LNCaP clone FGC (cell line): Measurements from ENCODE around the gene PCDHA8.
A peak's percentile ranks its signal among the peaks of the same experiment; 100 is the strongest.
"Not testable (repeated sequence)": the region's sequence is repeated elsewhere in the genome, so short reads cannot be mapped to it uniquely, and the experiment has no call there.

Experiments used
- DNase-seq: peaks from one replicate; pipeline ENCODE4 v3.0.0-alpha.2; 2011; ENCODE audit warnings: low read depth
- H3K4me3 ChIP-seq: 2 replicates; pipeline ENCODE4 v1.5.1; 2011; ENCODE audit warnings: mild to moderate bottlenecking, low read depth, low read length, control low read depth
- TF ChIP-seq, protein P1 (sequence below): IDR thresholded peaks from 2 replicates; pipeline ENCODE4 v1.5.1; 2012; ENCODE audit warnings: mild to moderate bottlenecking; ENCODE audit not compliant: control insufficient read depth, insufficient read depth; ENCODE audit errors: extremely low read depth

Gene PCDHA8

DNA sequence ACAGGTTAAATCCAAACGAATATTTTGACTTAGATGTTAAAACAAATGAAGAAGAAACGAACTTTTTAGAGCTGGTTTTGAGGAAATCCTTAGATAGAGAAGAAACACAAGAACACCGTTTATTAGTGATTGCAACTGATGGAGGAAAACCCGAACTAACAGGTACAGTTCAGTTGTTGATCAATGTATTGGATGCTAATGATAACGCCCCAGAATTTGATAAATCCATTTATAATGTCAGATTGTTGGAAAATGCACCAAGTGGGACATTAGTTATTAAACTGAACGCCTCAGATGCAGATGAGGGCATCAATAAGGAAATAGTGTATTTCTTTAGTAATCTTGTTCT lies 18.7 kb upstream of the PCDHA8 start:
- TF ChIP-seq, protein P1, sequence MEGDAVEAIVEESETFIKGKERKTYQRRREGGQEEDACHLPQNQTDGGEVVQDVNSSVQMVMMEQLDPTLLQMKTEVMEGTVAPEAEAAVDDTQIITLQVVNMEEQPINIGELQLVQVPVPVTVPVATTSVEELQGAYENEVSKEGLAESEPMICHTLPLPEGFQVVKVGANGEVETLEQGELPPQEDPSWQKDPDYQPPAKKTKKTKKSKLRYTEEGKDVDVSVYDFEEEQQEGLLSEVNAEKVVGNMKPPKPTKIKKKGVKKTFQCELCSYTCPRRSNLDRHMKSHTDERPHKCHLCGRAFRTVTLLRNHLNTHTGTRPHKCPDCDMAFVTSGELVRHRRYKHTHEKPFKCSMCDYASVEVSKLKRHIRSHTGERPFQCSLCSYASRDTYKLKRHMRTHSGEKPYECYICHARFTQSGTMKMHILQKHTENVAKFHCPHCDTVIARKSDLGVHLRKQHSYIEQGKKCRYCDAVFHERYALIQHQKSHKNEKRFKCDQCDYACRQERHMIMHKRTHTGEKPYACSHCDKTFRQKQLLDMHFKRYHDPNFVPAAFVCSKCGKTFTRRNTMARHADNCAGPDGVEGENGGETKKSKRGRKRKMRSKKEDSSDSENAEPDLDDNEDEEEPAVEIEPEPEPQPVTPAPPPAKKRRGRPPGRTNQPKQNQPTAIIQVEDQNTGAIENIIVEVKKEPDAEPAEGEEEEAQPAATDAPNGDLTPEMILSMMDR, result no peak
- no peak overlapping the region for H3K4me3 ChIP-seq

GRCh38 chr5:140822969-140823368 lies 18.0 kb upstream of the PCDHA8 start:
- DNase-seq, H3K4me3 ChIP-seq: not testable (repeated sequence)

More for the DNA sequence above, 18.7 kb upstream of the PCDHA8 start:
- DNase-seq, result no peak

DNA sequence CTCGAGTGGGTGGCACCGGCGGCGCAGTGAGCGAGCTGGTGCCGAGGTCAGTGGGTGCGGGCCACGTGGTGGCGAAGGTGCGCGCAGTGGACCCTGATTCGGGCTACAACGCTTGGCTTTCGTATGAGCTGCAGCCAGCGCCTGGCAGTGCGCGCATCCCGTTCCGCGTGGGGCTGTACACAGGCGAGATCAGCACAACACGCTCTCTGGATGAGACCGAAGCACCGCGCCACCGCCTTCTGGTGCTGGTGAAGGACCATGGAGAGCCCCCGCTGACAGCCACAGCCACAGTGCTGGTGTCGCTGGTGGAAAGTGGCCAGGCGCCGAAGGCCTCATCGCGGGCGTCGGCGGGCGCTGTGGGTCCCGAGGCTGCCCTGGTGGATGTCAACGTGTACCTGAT lies 17.5 kb upstream of the PCDHA8 start:
- no peak for DNase-seq
- H3K4me3 ChIP-seq, result no peak overlapping the region
- TF ChIP-seq, protein P1, result no peak

DNA sequence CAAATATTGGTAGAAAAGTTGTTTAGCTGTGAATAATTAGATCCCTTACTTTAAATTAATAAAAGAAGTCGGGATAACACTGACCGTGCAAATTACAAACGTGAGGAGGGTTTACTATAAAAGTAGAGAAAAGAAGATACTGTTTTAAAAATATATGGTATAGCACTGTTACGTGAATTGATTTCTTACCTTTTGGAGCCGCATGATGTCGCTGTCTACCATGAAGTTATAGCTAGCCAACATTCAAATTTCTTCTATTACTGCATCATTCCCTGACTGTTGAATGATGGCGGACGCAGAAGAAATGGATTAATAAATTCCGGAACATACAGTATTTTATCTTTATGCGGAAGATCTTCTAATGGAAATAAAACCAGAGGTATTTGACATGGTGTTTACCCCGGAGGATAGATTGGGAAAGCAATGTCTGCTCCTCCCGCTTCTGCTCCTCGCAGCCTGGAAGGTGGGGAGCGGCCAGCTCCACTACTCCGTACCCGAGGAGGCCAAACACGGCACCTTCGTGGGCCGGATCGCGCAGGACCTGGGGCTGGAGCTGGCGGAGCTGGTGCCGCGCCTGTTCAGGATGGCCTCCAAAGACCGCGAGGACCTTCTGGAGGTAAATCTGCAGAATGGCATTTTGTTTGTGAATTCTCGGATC lies 13.2 kb upstream of the PCDHA8 start, which contains the start of gene PCDHA6:
TSS of gene PCDHA6 (plus strand) at position 257 of the 658 bp plus-strand sequence. CDS start at position 389, 132 bp downstream.
- H3K4me3 ChIP-seq, result no peak within 1 kb of the TSS
- TF ChIP-seq, protein P1, result peak; percentile 25; the same call in 1 of the 2 replicates
- no peak for DNase-seq

- no peak for DNase-seq
- TF ChIP-seq, protein P1, result peak; percentile 38; the same call in 1 of the 2 replicates
- H3K4me3 ChIP-seq, result no peak overlapping the region
Observed at GRCh38 chr5:140828362-140828737, 12.6 kb upstream of the PCDHA8 start.

GRCh38 chr5:140829511-140830501 lies 11.2 kb upstream of the PCDHA8 start:
- not testable (repeated sequence) for DNase-seq, H3K4me3 ChIP-seq

DNA sequence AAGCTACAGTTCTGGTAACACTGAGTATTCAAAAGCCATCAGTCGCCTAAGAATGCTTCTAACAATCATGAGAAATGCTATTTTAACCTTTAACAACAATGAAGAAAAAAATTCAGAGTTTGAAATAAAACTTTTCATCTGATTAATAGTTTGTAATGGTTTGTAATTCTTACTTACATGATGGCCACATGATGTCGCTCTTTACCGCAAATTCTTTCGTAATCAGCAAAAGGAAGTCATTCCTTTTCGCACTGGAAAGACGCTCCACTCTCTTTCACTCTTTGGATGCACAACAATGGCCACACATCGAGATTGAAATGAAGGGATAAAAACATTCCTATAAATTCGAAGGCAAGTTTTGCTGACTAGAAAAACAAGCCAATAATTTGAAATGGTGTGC lies 7.0 kb upstream of the PCDHA8 start, which contains the start of gene PCDHA7:
TSS of gene PCDHA7 (plus strand) at position 277 of the 400 bp plus-strand sequence. CDS start at position 392, 115 bp downstream.
- no peak for DNase-seq
- no peak within 1 kb of the TSS for H3K4me3 ChIP-seq
- TF ChIP-seq, protein P1, result peak; percentile 29; the same call in 1 of the 2 replicates

GRCh38 chr5:140834439-140835008 lies 6.5 kb upstream of the PCDHA8 start:
- not testable (repeated sequence) for DNase-seq, H3K4me3 ChIP-seq
